Measurements from ENCODE around the gene C9orf40.

The C9orf40 gene

GRCh38 chr9:74952201-74953151 lies at the start of gene C9orf40:
Gene C9orf40 (minus strand): TSS chr9:74952912. CDS start chr9:74952611, 301 bp downstream.
- peak; percentile 73 for DNase-seq (ENCODE audit: low read depth)

- DNase-seq (ENCODE audit: low read depth) = peak; percentile 82
Observed at GRCh38 chr9:75001719-75002421, 49.2 kb upstream of the C9orf40 start.

GRCh38 chr9:75000835-75001234 lies 48.1 kb upstream of the C9orf40 start:
- DNase-seq (ENCODE audit: low read depth) = no peak

GRCh38 chr9:74985041-74985440 lies 32.3 kb upstream of the C9orf40 start:
- DNase-seq (ENCODE audit: low read depth) = no peak

GRCh38 chr9:74983709-74984108 lies 31.0 kb upstream of the C9orf40 start:
- DNase-seq (ENCODE audit: low read depth) = no peak

- DNase-seq (ENCODE audit: low read depth) = no peak
Observed at GRCh38 chr9:74979844-74980243, 27.1 kb upstream of the C9orf40 start.

GRCh38 chr9:74977287-74977686 lies 24.6 kb upstream of the C9orf40 start:
- DNase-seq (ENCODE audit: low read depth) = no peak

- DNase-seq (ENCODE audit: low read depth) = peak; percentile 5
Observed at GRCh38 chr9:74975538-74975937, 22.8 kb upstream of the C9orf40 start.

GRCh38 chr9:74974558-74974957 lies 21.8 kb upstream of the C9orf40 start:
- no peak for DNase-seq (ENCODE audit: low read depth)

- no peak for DNase-seq (ENCODE audit: low read depth)
Observed at GRCh38 chr9:74973714-74974113, 21.0 kb upstream of the C9orf40 start.

- DNase-seq (ENCODE audit: low read depth) = no peak
Observed at GRCh38 chr9:74963056-74963455, 10.3 kb upstream of the C9orf40 start.

- no peak for DNase-seq (ENCODE audit: low read depth)
Observed at GRCh38 chr9:74961496-74961895, 8.8 kb upstream of the C9orf40 start.

GRCh38 chr9:74960561-74960960 lies 7.8 kb upstream of the C9orf40 start:
- DNase-seq (ENCODE audit: low read depth) = peak; percentile 83

- no peak for DNase-seq (ENCODE audit: low read depth)
Observed at GRCh38 chr9:74958587-74958986, 5.9 kb upstream of the C9orf40 start.

GRCh38 chr9:74953235-74953751 lies 581 bp upstream of the C9orf40 start:
- DNase-seq (ENCODE audit: low read depth) = no peak

GRCh38 chr9:74951725-74952151 lies 974 bp downstream of the C9orf40 start:
- peak; percentile 9 for DNase-seq (ENCODE audit: low read depth)

- no peak for DNase-seq (ENCODE audit: low read depth)
Observed at GRCh38 chr9:74951107-74951720, 1.5 kb downstream of the C9orf40 start.

- no peak for DNase-seq (ENCODE audit: low read depth)
Observed at GRCh38 chr9:74949859-74950855, 2.6 kb downstream of the C9orf40 start.

GRCh38 chr9:74948937-74949336 lies 3.8 kb downstream of the C9orf40 start:
- no peak for DNase-seq (ENCODE audit: low read depth)

- no peak for DNase-seq (ENCODE audit: low read depth)
Observed at GRCh38 chr9:74946686-74947085, 6.0 kb downstream of the C9orf40 start.

GRCh38 chr9:74942801-74943200 lies 9.9 kb downstream of the C9orf40 start:
- peak; percentile 11 for DNase-seq (ENCODE audit: low read depth)
